GM21786 (cell line): ENCODE data around the gene TSC22D3.
"Not testable (repeated sequence)": the region's sequence is repeated elsewhere in the genome, so short reads cannot be mapped to it uniquely, and the experiment has no call there.

Source experiments
- ATAC-seq: cut with Tn5 transposase; IDR thresholded peaks from one replicate; pipeline ENCODE4 v1.9.1; 2021; ENCODE audit not compliant: unreplicated experiment

Gene TSC22D3

GRCh38 chrX:107775734-107776511, at the start of gene TSC22D3:
Gene TSC22D3 (minus strand): TSS chrX:107775787. CDS start chrX:107775419, 368 bp downstream.
- peak; percentile 81 for ATAC-seq

DNA sequence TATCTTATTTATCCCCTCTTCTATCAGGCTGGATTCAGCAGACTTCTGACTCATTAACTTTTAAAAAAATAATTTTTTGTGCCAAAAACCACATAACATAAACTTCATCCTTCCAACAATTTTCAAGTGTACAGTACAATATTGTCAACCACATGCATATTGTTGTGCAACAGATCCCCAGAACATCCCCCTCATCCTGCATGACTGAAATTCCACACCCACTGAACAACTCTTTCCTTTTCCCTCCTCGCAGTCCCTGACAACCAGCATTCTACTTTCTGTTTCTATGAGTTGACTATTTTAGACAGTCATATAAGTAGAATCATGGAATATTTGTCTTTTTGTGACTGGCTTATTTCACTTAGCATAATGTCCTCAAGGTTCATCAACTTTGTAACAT, 47.9 kb upstream of the TSC22D3 start:
- no peak for ATAC-seq

DNA sequence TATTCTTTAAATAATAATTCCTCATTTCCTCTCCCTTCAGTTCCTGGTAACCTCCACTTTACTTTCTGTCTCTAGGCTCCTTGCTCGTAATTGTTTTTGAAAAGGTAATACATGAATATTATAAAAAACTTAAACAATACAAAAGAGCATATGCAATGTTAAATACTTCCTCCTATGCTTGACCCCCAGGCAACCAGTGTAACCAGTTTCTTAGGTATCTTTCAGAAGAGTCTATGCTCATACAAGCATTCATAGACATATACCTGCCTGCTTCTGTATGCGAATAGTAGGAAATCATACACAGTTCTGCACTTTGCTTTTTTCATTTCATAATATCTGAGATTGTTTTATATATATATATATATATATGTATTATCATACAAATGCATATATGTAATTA, 47.5 kb upstream of the TSC22D3 start:
- ATAC-seq, result no peak

DNA sequence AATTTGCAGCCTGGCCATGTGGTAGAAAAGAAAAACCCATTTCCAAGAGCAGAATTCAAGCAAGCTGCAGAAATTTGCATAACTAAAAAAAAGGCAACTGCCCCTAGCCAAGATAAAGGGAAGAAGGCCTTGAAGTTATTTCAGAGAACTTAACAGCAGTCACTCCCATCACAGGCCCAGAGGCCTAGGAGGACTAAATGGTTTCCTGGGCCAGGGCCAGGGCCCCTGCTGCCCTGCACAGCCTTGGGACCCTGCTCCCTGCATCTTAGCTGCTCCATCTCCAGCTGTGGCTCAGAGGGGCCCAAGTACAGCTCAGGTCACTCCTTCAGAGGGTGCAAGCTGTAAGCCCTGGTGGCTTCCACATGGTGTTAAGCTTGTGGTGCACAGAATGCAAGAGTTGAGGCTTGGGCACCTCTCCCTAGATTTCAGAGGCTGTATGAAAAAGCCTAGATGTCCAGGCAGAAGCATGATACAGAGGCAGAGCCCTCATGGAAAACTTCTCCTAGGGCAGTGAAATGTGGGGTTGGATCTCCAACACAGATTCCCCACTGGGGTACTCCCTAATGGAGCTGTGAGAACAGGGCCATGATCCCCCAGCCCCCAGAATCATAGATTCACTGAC, 43.4 kb upstream of the TSC22D3 start:
- no peak for ATAC-seq

DNA sequence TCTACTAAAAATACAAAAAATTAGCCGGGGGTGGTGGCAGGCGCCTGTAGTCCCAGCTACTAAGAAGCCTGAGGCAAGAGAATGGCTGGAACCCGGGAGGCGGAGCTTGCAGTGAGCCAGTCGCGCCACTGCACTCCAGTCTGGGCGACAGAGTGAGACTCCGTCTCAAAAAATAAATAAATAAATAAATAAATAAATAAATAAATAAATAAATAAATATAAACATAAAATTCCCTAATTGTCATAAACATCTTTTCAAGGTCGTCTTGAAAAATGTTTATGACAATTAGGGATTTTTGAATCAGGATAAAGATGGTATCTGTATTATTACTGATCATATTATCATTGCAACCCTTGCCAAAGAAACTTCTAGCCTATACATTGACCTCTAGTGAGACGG, 34.5 kb upstream of the TSC22D3 start:
- not testable (repeated sequence) for ATAC-seq

- no peak for ATAC-seq
These were observed 29.6 kb upstream of the TSC22D3 start for GRCh38 chrX:107805179-107805578.

GRCh38 chrX:107804427-107804826, 28.8 kb upstream of the TSC22D3 start:
- no peak for ATAC-seq

DNA sequence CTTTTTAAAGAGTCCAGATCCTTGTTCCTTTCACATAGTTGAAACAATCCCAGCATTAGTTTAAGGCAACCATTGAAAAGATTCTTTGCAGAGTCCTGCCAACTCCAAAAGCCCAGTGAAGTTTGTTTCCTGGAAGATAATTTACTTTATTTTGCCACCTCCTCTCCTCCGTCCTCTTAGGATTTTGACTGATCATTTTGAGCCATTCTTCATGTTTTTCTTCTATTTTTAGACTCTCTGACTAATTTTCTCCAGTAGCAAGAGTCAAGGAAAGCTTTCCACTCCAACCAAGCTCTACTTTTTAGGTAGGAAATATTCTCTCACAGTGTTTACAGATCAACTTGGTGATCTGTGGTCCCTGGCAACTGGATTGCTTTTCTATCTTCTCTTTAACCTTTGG, 12.2 kb upstream of the TSC22D3 start:
- no peak for ATAC-seq

GRCh38 chrX:107780525-107780924, 4.9 kb upstream of the TSC22D3 start:
- ATAC-seq, result no peak

DNA sequence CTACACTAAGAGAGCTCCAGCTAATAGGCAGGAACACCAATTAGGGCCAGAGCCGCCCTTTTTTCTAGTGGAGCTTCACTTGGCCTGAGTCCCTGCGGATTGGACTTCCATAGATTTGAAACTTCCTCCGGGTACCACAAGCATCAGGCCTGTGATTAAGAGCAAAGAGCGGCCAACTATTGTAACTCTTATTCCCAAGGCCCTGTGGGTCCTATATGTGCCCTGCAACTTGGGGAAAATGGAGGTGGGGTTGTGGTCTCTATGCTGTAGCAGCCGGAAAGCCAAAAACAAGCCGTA, 1.9 kb upstream of the TSC22D3 start, which contains the start of gene NCBP2L:
Gene NCBP2L (plus strand): TSS at position 198 of the 297 bp plus-strand sequence. CDS start 16,488 bp downstream, outside the sequence.
- ATAC-seq, result no peak

DNA sequence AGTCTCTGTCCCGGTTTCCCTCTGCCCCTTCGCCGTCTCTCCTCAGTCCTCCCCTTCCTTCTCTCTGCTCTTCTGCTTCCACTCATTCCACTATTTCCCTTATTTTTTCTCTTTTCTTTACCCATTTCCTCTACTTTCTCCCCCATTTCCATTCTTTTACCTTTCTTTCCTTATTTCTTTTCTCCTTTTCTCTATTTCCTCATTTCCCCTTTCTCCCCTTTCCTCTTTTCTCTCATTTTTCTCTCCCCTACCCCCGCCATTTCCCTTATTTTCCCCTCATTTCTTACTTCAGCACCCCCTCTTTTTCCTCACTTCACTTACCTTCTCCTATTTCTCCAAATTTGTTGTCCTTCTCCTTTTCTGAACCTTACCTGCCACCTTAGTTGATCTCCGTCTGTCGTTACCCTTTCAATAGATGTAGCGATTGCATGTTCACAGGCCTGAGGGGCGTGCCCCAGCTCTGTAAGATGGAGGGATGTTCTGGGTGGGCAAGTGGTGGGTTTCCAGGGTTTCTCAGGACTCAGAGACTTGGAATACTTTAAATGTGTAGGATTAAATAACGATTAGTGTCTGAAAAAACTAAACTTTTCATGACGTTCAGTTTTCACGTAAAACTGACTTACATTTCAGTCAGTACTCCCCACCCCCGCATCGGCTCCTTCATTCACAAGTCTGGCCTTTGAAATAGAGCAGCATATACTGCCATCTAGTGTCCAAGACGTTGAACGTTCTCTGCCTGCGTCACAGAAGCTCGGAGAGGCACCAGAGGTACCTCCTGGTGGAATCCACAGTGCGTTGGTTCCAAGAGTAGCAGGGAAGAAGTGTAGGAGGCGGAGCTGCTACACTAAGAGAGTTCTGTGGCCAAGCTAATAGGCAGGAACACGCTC, 1.3 kb upstream of the TSC22D3 start:
- ATAC-seq, result peak; percentile 63

DNA sequence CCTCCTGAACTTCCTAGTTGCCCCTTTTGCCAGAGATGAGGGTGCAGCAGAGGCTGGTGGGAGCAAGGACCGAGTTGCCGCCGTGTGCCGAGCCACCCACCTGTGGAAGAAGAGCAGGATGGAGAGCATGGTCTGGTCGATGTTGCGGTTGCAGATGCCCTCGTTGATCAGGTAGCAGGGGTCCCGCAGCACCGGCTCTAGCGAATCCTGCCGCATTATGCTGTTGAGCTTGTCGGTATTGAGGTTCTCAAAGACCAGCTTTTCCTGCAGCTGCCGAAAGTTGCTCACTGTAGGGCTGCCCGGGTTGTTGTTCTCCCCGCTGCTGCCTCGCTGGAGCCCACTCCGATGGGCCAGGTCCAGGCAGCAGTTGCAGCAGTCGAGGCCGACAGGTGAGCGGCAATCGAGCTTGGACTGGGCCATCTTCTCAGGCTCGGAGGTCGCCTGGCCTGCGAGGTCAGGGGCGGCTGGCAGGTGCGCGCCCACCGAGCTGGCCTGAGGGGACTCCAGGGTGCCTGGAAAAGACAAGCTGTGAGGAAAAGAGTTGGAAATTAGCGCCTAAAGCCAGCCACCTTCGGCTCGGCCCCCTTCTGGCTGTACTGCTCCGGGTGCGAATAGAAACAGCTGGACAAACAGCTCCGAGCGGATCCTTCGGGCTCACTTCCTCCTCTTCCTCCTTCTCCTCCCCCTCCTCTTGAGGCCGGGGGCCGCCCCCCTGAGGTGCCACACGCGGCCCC, 420 bp downstream of the TSC22D3 start:
- ATAC-seq, result peak; percentile 24

DNA sequence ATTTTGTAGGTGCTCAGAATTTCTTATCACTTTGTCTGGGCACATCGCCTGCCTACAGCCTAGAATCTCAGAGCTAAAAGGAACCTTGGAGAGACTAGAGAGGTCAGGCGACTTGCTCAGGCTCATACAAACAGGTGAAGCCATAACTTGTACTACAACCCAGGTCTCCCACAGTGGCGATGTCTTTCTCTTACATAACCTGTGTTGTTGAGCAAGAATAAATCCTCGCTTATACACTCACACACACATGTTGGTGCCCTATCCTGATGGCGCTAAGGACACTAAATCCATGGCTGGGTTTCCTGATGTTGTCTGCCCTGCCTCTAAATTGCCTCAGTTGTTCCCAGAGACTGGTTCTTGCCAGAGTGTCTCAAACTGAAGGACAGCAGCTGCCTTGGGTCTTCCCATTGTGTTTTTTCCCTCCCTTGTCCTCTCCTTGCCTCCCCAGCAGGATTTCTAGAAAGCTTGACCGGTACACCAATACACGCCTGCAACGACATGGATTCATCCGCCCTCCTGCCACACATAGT, 1.6 kb downstream of the TSC22D3 start:
- ATAC-seq, result no peak

GRCh38 chrX:107773206-107773605, 2.4 kb downstream of the TSC22D3 start:
- no peak for ATAC-seq

GRCh38 chrX:107769581-107770317, 5.8 kb downstream of the TSC22D3 start:
- ATAC-seq, result no peak

DNA sequence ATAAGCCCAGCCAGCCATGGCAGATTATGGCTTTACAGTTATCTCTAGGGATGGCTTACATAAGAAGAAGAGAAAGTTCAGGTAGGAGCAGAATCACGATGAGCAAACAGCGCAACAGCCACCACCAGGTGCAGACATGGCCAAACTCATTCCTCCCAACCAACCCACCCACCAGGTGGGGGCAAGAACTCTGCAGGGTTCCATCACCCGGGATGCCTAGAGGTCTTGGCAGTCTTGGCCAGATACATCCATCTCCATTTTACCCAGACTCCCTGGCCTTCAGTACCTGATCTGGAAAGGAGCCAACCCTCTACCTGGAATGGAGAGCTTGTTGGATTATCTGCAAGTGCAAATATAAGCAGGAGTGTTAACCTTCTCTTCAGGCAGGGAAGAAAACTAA, 7.5 kb downstream of the TSC22D3 start:
- no peak for ATAC-seq

- ATAC-seq, result peak; percentile 57
These were observed 9.0 kb downstream of the TSC22D3 start for GRCh38 chrX:107766470-107767150.

DNA sequence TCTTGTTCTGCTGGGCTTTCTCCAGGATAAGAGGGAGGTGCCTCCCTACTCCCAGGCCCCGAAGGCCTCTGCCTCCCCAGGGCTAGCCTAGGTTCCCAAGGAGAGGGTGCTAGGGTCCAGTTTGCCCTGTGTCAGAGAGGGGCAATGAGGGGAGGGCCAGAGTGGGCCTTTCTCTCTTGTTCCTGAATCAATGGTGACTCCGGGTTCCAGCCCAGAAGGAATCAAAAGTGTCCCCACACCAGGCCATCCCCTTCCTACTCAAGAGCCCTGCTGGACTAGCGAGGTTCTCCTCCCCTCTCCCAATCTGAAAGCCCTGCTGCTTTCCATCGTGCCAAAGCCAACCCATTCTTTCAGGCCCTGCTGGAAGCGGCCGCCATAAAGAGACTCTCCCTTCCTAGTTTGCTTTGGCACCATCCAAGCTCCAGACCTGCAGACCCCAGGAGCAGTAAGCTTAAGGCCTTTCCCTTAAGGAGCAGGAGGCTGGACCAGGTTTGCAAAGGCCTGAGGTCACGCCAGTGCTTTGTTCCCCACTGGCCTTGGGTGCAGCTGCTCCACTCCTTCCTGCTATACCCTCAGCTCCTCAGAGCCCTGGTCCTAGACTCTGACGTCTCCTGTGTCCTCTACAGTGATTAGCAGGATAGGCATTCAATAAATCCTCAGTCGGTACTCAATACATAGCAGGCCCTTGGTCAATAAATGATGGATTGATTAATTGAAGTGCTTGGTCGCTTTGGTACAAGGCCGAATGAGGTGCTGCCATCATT, 10.6 kb downstream of the TSC22D3 start:
- no peak for ATAC-seq

DNA sequence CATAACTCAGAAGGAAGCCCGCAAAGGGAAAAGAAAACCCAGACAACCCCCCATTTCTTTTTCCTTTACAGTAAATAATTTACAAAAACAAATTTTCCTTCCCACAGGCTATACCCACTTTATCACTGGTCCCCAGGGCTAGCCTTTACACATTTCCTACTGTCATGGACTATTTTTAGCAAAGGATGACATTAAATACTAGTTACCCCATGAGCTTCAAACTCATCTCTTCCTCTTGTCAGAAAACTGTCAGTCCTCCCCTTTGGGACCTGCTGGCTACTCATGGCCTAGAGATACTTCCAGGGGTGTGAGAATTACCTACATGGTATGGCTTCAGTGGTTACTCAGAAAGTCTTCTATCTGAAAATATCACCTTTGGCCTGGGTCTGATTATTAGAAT, 11.9 kb downstream of the TSC22D3 start:
- no peak for ATAC-seq
